Fibroblast of lung (primary cell): Measurements from ENCODE around the gene ARL16. TPM values are rescaled to one million over a fixed set of nuclear protein-coding genes. Genes with fewer than 3 reads are reported as not detected.

Source experiments
- DNase-seq, 2 donors: peaks; one replicate each; pipeline versions ENCODE4 v3.0.0 to v3.0.0-alpha.2; 2010; ENCODE audit warnings: low read depth in 2 of 2
- H2AFZ ChIP-seq: 2 replicates; pipeline ENCODE4 v1.5.1; 2012; ENCODE audit warnings: low read length, control low read depth, inconsistent platforms
- H3K27ac ChIP-seq: 2 replicates; pipeline ENCODE4 v1.5.1; 2011; ENCODE audit warnings: low read length, control low read depth; ENCODE audit not compliant: insufficient read depth
- H3K27me3 ChIP-seq: 2 replicates; pipeline ENCODE4 v1.5.1; 2011; ENCODE audit warnings: mild to moderate bottlenecking, low read length; ENCODE audit not compliant: control insufficient read depth, insufficient read depth
- H3K36me3 ChIP-seq: 2 replicates; pipeline ENCODE4 v1.5.1; 2011; ENCODE audit warnings: low read length; ENCODE audit not compliant: control insufficient read depth, insufficient read depth
- H3K4me1 ChIP-seq: 2 replicates; pipeline ENCODE4 v1.5.1; 2011; ENCODE audit warnings: low read length; ENCODE audit not compliant: control insufficient read depth, insufficient read depth; ENCODE audit errors: extremely low read depth
- H3K4me2 ChIP-seq: 2 replicates; pipeline ENCODE4 v1.5.1; 2011; ENCODE audit warnings: low read length, control low read depth; ENCODE audit not compliant: insufficient read depth; ENCODE audit errors: extremely low read depth
- H3K4me3 ChIP-seq, 4 experiments: fragments of 200-600 bp in 1 of 4; sonication (generic) in 1 of 4; replicated peaks in 1 of 4; 2 replicates each; pipeline ENCODE4 v1.5.1; 2011 to 2016; ENCODE audit warnings: low read length in 4 of 4, low read depth in 3 of 4, mild to moderate bottlenecking in 3 of 4, control low read depth in 2 of 4, inconsistent platforms in 1 of 4, mixed read lengths in 1 of 4; ENCODE audit not compliant: insufficient read depth in 1 of 4; ENCODE audit errors: control extremely low read depth in 1 of 4
- H3K79me2 ChIP-seq: 2 replicates; pipeline ENCODE4 v1.5.1; 2012; ENCODE audit warnings: mild to moderate bottlenecking, low read length, inconsistent platforms; ENCODE audit not compliant: control insufficient read depth, insufficient read depth
- H3K9ac ChIP-seq: 2 replicates; pipeline ENCODE4 v1.5.1; 2011; ENCODE audit warnings: mild to moderate bottlenecking, low read length, control low read depth; ENCODE audit not compliant: insufficient read depth
- H3K9me3 ChIP-seq: 2 replicates; pipeline ENCODE4 v1.5.1; 2012; ENCODE audit warnings: low read depth, low read length; ENCODE audit not compliant: control insufficient read depth, insufficient read depth
- H4K20me1 ChIP-seq: 2 replicates; pipeline ENCODE4 v1.5.1; 2011; ENCODE audit warnings: low read length; ENCODE audit not compliant: control insufficient read depth, insufficient read depth; ENCODE audit errors: extremely low read depth
- EZH2 ChIP-seq: IDR thresholded peaks from 2 replicates; pipeline ENCODE4 v1.5.1; 2012; ENCODE audit warnings: low read length, control low read depth, mild to moderate bottlenecking; ENCODE audit errors: missing control alignments
- polyA plus RNA-seq, 2 donors: library from polyadenylated mRNA; depleted of rRNA in 1 of 2; stranded (reverse) in 1 of 2; unstranded in 1 of 2; fragments of >200 nt; gene quantifications; 2 replicates each; pipeline ENCODE4 v1.2.1, GENCODE V29; 2011 to 2012; ENCODE audit warnings: missing spikeins in 1 of 2
- total RNA-seq: library from RNA; depleted of rRNA; stranded (reverse); fragments of >200 nt; gene quantifications from 2 replicates; pipeline ENCODE4 v1.2.1, GENCODE V29; 2014
- TF ChIP-seq, protein P1 (sequence below), 2 donors: IDR thresholded peaks in 1 of 2; conservative IDR thresholded peaks in 1 of 2; 1 replicate in 1 of 2; 2 replicates in 1 of 2; pipeline ENCODE4 v1.5.1; 2011 to 2012; ENCODE audit warnings: low read length in 2 of 2, control low read depth in 1 of 2, inconsistent platforms in 1 of 2, low read depth in 1 of 2, mild to moderate bottlenecking in 1 of 2

ARL16 gene
- total and polyA plus RNA-seq, 2 donors (not counting 1 experiment from before 2014, with no cell fraction given), result 28.1 to 35.8 TPM

- TF ChIP-seq, protein P1, sequence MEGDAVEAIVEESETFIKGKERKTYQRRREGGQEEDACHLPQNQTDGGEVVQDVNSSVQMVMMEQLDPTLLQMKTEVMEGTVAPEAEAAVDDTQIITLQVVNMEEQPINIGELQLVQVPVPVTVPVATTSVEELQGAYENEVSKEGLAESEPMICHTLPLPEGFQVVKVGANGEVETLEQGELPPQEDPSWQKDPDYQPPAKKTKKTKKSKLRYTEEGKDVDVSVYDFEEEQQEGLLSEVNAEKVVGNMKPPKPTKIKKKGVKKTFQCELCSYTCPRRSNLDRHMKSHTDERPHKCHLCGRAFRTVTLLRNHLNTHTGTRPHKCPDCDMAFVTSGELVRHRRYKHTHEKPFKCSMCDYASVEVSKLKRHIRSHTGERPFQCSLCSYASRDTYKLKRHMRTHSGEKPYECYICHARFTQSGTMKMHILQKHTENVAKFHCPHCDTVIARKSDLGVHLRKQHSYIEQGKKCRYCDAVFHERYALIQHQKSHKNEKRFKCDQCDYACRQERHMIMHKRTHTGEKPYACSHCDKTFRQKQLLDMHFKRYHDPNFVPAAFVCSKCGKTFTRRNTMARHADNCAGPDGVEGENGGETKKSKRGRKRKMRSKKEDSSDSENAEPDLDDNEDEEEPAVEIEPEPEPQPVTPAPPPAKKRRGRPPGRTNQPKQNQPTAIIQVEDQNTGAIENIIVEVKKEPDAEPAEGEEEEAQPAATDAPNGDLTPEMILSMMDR (conservative IDR thresholded peaks at IDR 0.05 in 1 of 2, IDR thresholded peaks at IDR 0.05 in 1 of 2; ENCODE audit: low read depth in 1 of 2, low read length in 2 of 2), result no peak
- no peak for TF ChIP-seq EZH2
- H3K4me3 ChIP-seq, result peak overlapping the region; percentile 80 to 97 (median 92)
- no peak overlapping the region for H2AFZ ChIP-seq
- H3K4me2 ChIP-seq, result peak overlapping the region; percentile 88
- H3K9ac ChIP-seq, result peak overlapping the region; percentile 92
- no peaks in the 10 kb centered on the region for H3K27me3 ChIP-seq
- H3K9me3 ChIP-seq, result no peaks in the 10 kb centered on the region
- H4K20me1 ChIP-seq, result peaks cover 2% of the 10 kb centered on the region
- peaks cover 12% of the 10 kb centered on the region for H3K4me1 ChIP-seq
- H3K27ac ChIP-seq, result peak overlapping the region; percentile 94
- peaks cover 56% of the 10 kb centered on the region for H3K79me2 ChIP-seq
- H3K36me3 ChIP-seq, result peaks cover 20% of the 10 kb centered on the region
- peak in 1 of 2 donors; percentile 8 for DNase-seq
Observed at GRCh38 chr17:81682565-81683207, 911 bp downstream of the ARL16 start.

GRCh38 chr17:81681672-81682071, 1.9 kb downstream of the ARL16 start:
- peaks cover 12% of the 10 kb centered on the region for H3K36me3 ChIP-seq
- H3K9ac ChIP-seq, result no peak overlapping the region
- no peaks in the 10 kb centered on the region for H3K27me3 ChIP-seq
- H2AFZ ChIP-seq, result no peak overlapping the region
- peaks cover 47% of the 10 kb centered on the region for H3K79me2 ChIP-seq
- no peak overlapping the region for H3K27ac ChIP-seq
- H3K4me1 ChIP-seq, result peaks cover 12% of the 10 kb centered on the region
- peak in 1 of 2 donors; percentile 6 for DNase-seq
- H3K4me2 ChIP-seq, result peak overlapping the region; percentile 13
- peaks cover 2% of the 10 kb centered on the region for H4K20me1 ChIP-seq
- no peak for TF ChIP-seq EZH2
- TF ChIP-seq, protein P1 (conservative IDR thresholded peaks at IDR 0.05 in 1 of 2, IDR thresholded peaks at IDR 0.05 in 1 of 2; ENCODE audit: low read depth in 1 of 2, low read length in 2 of 2), result no peak
- no peaks in the 10 kb centered on the region for H3K9me3 ChIP-seq
- H3K4me3 ChIP-seq, result no peak overlapping the region

GRCh38 chr17:81680150-81680549, 3.4 kb downstream of the ARL16 start:
- Histone ChIP-seq H3K4me1 (peaks cover 10% of the 10 kb centered on the region), H3K4me2 (no peak overlapping the region), H3K9me3 (no peaks in the 10 kb centered on the region), H3K27ac (no peak overlapping the region), H3K4me3 (no peak overlapping the region), H4K20me1 (no peaks in the 10 kb centered on the region), H3K9ac (no peak overlapping the region), H3K79me2 (peaks cover 32% of the 10 kb centered on the region), H3K36me3 (peaks cover 2% of the 10 kb centered on the region), H2AFZ (no peak overlapping the region), H3K27me3 (no peaks in the 10 kb centered on the region)
- TF ChIP-seq, protein P1 (conservative IDR thresholded peaks at IDR 0.05 in 1 of 2, IDR thresholded peaks at IDR 0.05 in 1 of 2; ENCODE audit: low read depth in 1 of 2, low read length in 2 of 2), result no peak
- no peak for TF ChIP-seq EZH2
- DNase-seq, result no peak
